HFF-Myc (cell line): ENCODE data around the gene LENG1.
"Not testable (repeated sequence)": the region's sequence is repeated elsewhere in the genome, so short reads cannot be mapped to it uniquely, and the experiment has no call there.

Experiments
- DNase-seq: peaks from one replicate; pipeline ENCODE4 v3.0.0-alpha.2; 2011; ENCODE audit warnings: low read depth; ENCODE audit errors: extremely low read depth
- H3K4me3 ChIP-seq: replicated peaks from 2 replicates; pipeline ENCODE4 v1.5.1; 2011; ENCODE audit warnings: low read depth, mild to moderate bottlenecking, control low read depth, low read length
- CTCF ChIP-seq: IDR thresholded peaks from 2 replicates; pipeline ENCODE4 v1.5.1; 2012; ENCODE audit warnings: mild to moderate bottlenecking, low read depth, low read length, control low read depth; ENCODE audit errors: missing control alignments

LENG1 gene

DNA sequence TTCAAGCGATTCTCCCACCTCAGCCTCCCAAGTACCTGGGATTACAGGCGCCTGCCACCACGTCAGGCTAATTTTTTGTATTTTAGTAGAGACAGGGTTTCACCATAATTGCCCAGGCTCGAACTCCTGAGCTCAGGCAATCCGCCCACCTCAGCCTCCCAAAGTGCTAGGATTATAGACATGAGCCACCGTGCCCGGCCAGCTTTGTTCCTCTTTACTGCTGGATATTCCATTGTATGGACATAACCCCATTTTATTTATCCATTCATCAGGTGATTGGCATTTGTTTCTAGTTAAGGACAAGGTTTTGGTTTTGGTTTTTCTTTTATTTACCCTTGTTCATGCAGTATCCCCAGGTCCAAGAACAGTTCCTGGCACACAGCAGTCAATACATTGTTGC lies 37.0 kb upstream of the LENG1 start:
- DNase-seq: no peak
- H3K4me3 ChIP-seq: no peak overlapping the region
- no peak for TF ChIP-seq CTCF

DNA sequence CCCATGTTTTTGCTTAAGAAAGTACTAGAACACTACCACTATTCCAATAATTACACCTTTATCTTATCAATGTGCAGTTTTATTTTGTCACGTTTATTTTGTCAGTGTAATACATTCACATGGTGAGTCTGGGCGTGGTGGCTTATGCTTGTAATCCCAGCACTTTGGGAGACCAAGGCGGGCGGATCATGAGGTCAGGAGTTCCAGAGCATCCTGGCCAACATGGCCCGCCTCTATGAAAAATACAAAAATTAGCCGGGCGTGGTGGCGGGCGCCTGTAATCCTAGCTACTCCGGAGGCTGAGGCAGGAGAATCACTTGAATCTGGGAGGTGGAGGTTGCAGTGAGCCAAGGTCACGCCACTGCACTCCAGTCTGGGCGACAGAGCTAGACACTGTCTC lies 34.9 kb upstream of the LENG1 start:
- not testable (repeated sequence) for DNase-seq

GRCh38 chr19:54193011-54193410 lies 33.5 kb upstream of the LENG1 start:
- no peak for TF ChIP-seq CTCF
- no peak overlapping the region for H3K4me3 ChIP-seq
- DNase-seq: no peak

More for the DNA sequence above, 34.9 kb upstream of the LENG1 start:
- not testable (repeated sequence) for H3K4me3 ChIP-seq

GRCh38 chr19:54191811-54192453 lies 32.4 kb upstream of the LENG1 start:
- TF ChIP-seq CTCF: no peak
- DNase-seq: no peak
- H3K4me3 ChIP-seq: peak overlapping the region; percentile 76

DNA sequence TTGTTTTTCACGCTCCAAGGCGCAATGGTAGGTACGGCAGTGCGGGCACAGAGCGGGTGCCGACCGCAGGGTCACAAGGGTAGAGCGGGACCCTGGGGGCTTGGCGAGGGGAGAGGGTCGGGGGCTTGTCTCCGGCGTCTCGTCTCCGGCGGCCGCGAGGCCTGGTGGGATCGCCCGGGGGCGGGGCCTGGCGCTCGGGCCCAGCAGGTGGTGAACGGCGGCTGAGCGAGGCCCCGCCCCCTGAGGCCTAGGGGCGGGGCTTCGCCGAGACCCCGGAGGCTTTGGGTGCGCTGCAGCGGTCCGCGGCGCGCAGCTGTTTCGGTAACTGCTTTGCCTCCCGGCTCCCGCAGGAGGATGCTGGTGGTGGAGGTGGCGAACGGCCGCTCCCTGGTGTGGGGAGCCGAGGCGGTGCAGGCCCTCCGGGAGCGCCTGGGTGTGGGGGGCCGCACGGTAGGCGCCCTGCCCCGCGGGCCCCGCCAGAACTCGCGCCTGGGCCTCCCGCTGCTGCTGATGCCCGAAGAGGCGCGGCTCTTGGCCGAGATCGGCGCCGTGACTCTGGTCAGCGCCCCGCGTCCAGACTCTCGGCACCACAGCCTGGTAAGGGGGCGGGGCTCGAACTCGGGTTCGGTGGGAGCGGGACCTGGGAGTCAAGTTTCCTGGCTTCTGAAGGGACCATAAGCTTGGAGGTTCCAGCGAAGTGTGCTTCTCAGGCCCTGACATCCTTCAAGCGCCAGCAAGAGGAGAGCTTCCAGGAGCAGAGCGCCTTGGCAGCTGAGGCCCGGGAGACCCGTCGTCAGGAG lies 31.7 kb upstream of the LENG1 start, which contains the start of gene TSEN34:
Gene TSEN34 (plus strand): TSS at position 298 of the 800 bp plus-strand sequence. CDS start 57 bp downstream, at position 355.
- H3K4me3 ChIP-seq: peak within 1 kb of the TSS; percentile 76
- TF ChIP-seq CTCF: no peak
- no peak for DNase-seq

DNA sequence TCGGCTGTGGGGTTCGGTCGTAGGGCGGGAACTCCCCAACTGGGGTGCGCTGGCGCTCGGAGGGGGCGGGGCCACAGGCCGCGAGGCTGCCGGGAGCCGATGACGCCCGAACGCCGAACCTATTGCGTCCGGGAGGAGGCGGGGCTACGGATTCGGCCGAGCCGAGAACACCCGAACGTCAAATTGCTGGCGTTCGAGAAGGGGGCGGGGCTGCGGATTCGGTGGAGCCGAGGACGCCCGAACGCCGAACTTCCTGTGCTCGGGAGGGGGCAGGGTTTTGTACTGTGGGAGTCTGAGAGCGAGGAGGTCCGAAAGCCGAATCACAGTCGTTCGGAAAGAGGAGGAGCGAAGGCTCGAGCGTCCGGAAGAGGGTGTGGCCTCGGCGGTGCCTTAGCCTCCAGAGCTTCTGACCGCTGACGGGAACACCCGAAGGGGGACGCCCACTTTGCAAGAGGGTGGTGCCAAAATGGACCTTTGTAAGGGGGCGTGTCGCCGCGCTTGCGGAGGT lies 31.0 kb upstream of the LENG1 start:
- peak; percentile 99 for DNase-seq
- peak overlapping the region; percentile 76 for H3K4me3 ChIP-seq
- TF ChIP-seq CTCF: no peak
